Endometrium (tissue), 2 donors: ENCODE data around the gene CDHR2.

Experiments
- FAIRE-seq: peaks from 2 replicates; lab custom pipeline; 2012; peaks lifted over from hg19 to GRCh38; lab: Jason Lieb, UNC
- donor health status: control.
- donor health status: control.

The CDHR2 gene

GRCh38 chr5:176621661-176622079 is 72.5 kb downstream of the CDHR2 start:
- FAIRE-seq = no peak

DNA sequence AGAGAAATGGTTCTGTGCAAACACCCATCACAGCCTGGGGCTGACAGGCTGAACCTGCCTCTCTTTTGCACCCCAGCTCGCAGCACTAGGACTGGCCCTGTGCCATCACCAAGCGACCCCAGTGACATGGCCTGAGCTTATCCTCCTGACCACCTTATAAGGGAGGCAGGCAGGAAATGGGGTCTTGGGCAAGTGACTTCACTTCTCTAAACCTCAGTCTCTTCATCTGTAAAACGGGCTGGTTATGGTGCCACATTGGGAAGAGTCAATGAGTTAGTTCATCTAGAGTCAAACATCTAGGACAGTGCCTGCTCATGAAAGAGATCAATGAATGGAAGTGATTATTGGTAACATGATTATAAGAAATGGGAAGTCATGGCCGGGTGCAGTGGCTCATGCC is 75.0 kb downstream of the CDHR2 start:
- FAIRE-seq = no peak

DNA sequence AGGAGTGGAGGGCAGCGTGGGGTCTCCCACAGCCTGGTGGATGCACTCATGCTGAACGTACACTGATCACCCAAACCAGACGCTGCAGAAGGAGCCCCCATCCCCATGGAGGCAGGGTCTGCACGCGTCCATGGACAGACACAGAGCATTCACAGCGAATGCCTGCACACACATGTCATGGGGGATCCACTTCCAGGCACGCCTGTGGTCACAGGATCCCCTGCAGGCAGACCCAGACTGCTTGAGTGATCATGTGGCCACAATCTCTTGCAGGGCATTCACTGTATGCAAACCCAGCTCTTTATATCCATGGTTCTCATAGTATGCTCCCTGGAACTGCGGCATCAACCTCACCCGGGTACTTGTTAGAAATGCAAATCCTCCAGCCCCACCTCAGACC is 75.8 kb downstream of the CDHR2 start:
- no peak for FAIRE-seq

DNA sequence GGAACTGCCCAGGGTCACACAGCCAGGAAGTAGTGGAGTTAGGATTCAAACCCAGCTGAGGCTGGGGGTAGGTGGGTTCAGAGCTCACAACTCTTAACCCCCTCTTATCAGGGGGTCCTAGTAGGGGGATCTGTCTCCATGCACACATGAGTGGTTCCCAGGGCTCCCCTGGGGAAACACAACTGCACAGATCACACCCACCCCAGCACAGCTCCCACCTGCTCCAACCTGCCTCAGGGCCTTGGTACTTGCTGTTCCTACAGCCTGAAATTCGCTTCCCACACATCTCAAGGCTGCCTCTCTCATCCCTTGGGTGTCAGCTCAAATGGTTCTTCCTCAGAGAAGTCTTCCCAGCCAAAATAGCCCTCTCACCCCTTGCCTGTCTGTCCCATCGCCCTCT is 76.4 kb downstream of the CDHR2 start:
- no peak for FAIRE-seq

GRCh38 chr5:176625966-176626875 is 77.1 kb downstream of the CDHR2 start:
- no peak for FAIRE-seq

GRCh38 chr5:176626876-176627236 is 77.7 kb downstream of the CDHR2 start:
- no peak for FAIRE-seq

- FAIRE-seq = no peak
Measured at GRCh38 chr5:176627582-176627981, 78.4 kb downstream of the CDHR2 start.

DNA sequence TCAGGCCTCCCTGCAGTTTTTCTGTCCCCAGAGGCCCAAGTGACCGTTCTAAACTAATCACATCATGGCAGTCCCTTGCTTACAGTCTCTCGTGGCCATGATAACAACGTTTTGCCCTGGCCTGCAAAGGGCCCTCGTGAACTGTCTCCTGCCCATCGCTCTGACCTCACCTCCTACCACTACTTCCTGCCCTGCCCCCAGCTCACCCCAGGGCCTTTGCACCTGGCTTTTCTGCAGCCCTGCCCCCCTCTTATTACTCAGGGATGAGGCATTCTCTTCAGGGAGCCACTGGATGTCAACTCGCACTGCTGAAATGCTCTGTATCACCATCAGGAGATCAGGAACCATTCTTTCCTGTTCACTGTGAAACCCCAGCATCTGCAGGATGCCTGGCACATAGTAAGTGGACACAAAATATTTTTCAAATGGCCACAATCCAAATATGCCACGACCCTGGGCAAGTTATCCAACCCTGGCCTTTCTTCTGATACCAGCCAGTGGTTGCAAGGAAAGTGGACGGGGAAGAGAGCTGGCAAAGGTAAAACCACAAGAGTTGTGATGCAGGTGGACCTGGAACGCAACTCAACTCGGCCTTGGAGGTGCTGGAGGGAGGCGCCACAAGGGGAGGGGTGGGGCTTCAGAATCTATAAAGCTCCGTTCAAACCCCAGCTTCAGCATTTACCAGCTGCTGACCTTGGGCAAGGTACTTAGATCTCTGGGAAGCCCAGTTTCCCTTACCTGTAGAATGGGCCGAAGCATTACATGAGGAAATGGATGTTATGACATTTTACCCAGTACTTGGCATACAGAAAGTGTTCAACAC is 79.5 kb downstream of the CDHR2 start:
- no peak for FAIRE-seq

GRCh38 chr5:176629317-176629852 is 80.2 kb downstream of the CDHR2 start:
- no peak for FAIRE-seq

DNA sequence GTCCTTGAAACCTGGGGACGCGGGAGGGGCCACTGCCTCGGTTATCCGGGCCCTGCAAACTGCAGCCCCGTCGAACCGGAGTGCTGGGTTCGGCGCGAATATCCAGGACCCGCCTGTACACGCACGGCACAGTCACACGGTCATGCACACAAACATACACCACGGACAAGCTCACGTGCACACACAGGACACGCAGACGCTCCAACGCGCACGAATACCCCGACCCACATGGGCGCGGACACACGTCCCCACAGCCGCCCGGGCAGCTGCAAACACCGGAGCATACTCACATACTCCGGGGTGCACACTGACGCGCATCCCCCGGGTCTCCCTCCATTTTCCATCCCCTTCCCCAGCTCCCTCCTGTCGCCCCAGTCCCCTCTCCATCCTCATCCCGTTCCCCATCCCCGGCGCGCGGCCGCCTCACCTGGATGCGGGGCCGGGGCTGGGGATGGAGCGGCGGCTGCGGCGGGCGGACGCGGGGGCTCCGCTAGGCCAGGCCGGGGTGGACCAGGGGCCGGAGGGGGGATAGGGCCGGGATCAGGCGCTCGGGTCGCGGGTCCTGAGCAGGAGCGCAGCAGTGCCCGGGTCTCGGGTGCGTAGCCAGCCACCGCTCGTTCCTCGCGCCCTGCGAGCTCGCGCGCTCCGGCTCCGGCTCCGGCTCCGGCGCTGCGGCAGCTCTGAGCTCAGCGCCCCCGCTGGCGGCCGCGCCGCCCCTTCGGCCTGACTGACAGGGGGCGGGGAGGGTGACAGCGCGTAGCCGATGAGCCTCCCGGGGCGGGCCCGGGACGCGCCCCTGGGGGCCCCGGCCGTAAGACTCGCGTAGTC is 80.9 kb downstream of the CDHR2 start, which contains the start of the genes EIF4E1B and SNCB:
EIF4E1B (plus strand) TSS at position 823 of the 828 bp plus-strand sequence. CDS start 12,113 bp downstream, outside the sequence.
SNCB (minus strand) TSS at position 682 of the 828 bp plus-strand sequence. CDS start 880 bp downstream, outside the sequence.
- no peak for FAIRE-seq

GRCh38 chr5:176630681-176631222 is 81.6 kb downstream of the CDHR2 start:
- no peak for FAIRE-seq

DNA sequence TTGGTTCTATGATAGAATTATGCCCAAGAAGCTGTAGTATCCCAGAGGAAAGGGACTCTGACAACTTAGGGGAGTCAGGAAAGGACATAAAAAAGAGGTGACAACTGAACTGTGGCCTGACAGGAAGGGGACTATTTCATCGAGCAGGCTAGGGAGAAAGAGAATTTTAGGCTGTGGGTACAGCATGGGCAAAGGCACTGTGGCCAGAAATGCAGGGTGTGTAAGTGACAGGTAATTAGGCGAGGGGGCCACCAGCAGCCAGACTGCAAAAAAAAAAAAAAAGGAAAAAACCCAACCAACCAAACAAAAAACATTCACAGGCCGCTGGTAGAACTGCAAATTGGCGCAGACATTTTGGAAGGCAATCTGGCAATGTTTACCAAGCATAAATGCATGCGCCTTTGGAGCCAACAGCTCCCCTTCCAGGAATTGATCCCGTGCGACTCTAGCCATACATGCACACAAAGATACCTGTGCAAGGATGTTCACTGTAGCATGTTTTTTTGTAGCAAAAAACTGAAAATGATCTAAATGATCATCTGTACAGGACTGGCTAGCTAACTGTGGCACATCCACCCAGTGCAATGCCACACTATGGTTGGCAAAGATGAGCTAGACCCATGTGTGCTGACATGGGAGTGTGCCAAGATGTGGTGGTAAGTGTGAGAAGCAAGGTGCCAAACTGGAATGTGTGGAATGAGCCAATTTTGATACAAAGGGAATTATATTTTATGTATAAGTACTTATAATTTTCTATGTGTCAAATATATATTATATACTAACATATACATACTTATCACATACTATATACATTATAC is 82.5 kb downstream of the CDHR2 start:
- no peak for FAIRE-seq

GRCh38 chr5:176632745-176633144 is 83.6 kb downstream of the CDHR2 start:
- FAIRE-seq = no peak

DNA sequence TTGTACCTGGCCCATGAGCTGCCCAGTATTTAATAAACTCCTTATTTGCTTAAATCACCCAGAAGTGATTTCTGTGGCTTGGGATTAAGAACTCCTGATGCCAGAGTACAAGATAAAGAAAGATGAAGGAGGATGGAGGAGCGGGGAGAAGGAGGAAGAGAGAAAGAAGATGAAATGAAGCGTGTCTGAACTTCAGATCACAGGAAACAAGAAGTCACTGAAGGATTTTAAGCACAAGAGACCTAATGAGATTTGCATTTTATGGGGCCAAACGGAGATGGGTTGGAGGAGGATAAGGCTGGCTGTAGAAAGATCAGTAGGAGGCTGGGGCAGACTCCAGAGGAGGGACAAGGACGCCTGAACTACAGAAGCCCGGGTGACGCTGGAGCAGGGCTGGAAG is 84.5 kb downstream of the CDHR2 start:
- FAIRE-seq = no peak

GRCh38 chr5:176636426-176636825 is 87.3 kb downstream of the CDHR2 start:
- FAIRE-seq = no peak

DNA sequence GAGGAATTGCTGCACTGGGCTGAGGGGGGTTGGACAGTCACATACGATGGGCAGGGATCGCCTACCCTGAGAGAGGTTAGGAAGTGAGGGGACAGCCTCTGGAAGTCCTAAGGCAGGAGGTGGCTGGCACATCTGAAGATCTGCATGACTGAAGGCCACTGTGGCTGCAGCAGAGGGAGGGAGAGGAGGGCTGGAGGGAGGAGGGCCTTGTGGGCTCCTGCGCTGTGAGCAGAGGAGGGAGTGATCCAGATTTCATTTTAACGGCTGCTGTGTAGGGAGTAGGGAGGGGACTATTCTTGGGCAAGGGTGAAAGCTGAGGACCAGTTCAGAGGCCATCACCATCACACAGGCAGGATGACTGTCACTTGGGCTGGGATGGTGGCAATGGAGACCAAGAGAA is 88.4 kb downstream of the CDHR2 start:
- no peak for FAIRE-seq

- FAIRE-seq = no peak
Measured at GRCh38 chr5:176638437-176638836, 89.3 kb downstream of the CDHR2 start.

- FAIRE-seq = no peak
Measured at GRCh38 chr5:176639208-176639607, 90.1 kb downstream of the CDHR2 start.

- FAIRE-seq = no peak
Measured at GRCh38 chr5:176639981-176640380, 90.8 kb downstream of the CDHR2 start.

DNA sequence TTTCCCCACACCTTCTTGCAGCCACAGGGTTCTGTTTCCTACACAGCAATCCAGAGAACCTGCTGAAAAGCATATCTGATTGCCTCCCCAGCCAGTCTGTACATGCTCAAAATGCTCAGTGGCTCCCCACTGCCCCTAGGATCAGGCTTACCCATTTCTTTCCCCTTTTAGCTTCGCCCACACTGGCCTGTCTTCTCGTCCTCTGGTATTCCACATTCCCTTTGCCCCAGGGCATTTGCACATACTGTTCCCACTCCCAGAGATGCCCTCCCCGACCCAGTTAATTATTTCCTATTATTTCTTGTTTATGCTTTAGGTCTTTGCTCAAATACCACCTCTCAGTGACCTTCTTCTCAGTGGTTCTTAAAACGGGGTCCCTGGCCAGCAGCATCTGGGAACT is 91.5 kb downstream of the CDHR2 start:
- FAIRE-seq = no peak
